Measurements from ENCODE around the gene ADAM12. TPM values are rescaled to one million over a fixed set of nuclear protein-coding genes. Genes with fewer than 3 reads are reported as not detected.

ADAM12 gene
- total and polyA plus RNA-seq, 4 donors, result 0.03 to 0.33 (median 0.19) TPM

DNA sequence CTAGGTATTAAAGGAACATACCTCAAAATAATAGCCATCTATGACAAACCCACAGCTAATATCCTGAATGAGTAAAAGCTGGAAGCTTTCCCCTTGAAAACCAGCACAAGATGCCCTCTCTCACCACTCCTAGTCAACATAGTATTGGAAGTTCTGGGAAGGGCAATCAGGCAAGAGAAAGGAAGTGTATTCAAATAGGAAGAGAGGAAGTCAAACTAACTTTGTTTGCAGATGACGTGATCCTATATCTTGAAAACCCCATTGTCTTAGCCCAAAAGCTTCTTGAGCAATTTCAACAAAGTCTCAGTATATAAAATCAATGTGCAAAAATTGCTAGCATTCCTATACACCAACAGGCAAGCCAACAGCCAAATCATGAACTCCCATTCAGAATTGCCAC lies 360.6 kb downstream of the ADAM12 start:
- H3K9me3 ChIP-seq (ENCODE audit: control insufficient read depth in 4 of 4, low read length in 3 of 4), result peaks cover 0 to 2% (median under 1%) of the 10 kb centered on the region in 4 donors
- H3K27ac ChIP-seq (ENCODE audit: low read depth in 1 of 2, low read length in 2 of 2), result no peak overlapping the region
- no peaks in the 10 kb centered on the region for H3K36me3 ChIP-seq (ENCODE audit: control insufficient read depth in 4 of 4, insufficient read depth in 3 of 4, low read depth in 1 of 4, low read length in 3 of 4)
- 82% methylated on average over 1 of the region's 1 CpG for WGBS
- TF ChIP-seq SP1 (IDR thresholded peaks at IDR 0.05) (no peak), FOXA1 (IDR thresholded peaks at IDR 0.05) (no peak), NR2F2 (IDR thresholded peaks at IDR 0.05) (no peak), EGR1 (IDR thresholded peaks at IDR 0.05; ENCODE audit: low read depth in 2 of 2) (no peak), HNF4G (IDR thresholded peaks at IDR 0.05) (no peak), YY1 (IDR thresholded peaks at IDR 0.05) (no peak), RXRA (IDR thresholded peaks at IDR 0.05) (no peak), JUND (IDR thresholded peaks at IDR 0.05) (no peak)
- TF ChIP-seq, protein P1, sequence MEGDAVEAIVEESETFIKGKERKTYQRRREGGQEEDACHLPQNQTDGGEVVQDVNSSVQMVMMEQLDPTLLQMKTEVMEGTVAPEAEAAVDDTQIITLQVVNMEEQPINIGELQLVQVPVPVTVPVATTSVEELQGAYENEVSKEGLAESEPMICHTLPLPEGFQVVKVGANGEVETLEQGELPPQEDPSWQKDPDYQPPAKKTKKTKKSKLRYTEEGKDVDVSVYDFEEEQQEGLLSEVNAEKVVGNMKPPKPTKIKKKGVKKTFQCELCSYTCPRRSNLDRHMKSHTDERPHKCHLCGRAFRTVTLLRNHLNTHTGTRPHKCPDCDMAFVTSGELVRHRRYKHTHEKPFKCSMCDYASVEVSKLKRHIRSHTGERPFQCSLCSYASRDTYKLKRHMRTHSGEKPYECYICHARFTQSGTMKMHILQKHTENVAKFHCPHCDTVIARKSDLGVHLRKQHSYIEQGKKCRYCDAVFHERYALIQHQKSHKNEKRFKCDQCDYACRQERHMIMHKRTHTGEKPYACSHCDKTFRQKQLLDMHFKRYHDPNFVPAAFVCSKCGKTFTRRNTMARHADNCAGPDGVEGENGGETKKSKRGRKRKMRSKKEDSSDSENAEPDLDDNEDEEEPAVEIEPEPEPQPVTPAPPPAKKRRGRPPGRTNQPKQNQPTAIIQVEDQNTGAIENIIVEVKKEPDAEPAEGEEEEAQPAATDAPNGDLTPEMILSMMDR (IDR thresholded peaks at IDR 0.05; ENCODE audit: low read depth, low read length, missing input control), result no peak
- TF ChIP-seq, protein P2, sequence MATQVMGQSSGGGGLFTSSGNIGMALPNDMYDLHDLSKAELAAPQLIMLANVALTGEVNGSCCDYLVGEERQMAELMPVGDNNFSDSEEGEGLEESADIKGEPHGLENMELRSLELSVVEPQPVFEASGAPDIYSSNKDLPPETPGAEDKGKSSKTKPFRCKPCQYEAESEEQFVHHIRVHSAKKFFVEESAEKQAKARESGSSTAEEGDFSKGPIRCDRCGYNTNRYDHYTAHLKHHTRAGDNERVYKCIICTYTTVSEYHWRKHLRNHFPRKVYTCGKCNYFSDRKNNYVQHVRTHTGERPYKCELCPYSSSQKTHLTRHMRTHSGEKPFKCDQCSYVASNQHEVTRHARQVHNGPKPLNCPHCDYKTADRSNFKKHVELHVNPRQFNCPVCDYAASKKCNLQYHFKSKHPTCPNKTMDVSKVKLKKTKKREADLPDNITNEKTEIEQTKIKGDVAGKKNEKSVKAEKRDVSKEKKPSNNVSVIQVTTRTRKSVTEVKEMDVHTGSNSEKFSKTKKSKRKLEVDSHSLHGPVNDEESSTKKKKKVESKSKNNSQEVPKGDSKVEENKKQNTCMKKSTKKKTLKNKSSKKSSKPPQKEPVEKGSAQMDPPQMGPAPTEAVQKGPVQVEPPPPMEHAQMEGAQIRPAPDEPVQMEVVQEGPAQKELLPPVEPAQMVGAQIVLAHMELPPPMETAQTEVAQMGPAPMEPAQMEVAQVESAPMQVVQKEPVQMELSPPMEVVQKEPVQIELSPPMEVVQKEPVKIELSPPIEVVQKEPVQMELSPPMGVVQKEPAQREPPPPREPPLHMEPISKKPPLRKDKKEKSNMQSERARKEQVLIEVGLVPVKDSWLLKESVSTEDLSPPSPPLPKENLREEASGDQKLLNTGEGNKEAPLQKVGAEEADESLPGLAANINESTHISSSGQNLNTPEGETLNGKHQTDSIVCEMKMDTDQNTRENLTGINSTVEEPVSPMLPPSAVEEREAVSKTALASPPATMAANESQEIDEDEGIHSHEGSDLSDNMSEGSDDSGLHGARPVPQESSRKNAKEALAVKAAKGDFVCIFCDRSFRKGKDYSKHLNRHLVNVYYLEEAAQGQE (IDR thresholded peaks at IDR 0.05), result no peak
- TF ChIP-seq, protein P3, sequence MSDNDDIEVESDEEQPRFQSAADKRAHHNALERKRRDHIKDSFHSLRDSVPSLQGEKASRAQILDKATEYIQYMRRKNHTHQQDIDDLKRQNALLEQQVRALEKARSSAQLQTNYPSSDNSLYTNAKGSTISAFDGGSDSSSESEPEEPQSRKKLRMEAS (IDR thresholded peaks at IDR 0.05), result no peak
- DNase-seq (ENCODE audit: low spot score), result no peak
- H3K9ac ChIP-seq (ENCODE audit: low read depth in 1 of 2, low read length in 2 of 2), result no peak overlapping the region
- H3K4me3 ChIP-seq (ENCODE audit: low read depth in 1 of 3, low read length in 3 of 3), result no peak overlapping the region
- H3K4me1 ChIP-seq (ENCODE audit: control insufficient read depth in 4 of 4, insufficient read depth in 4 of 4, low read length in 3 of 4), result no peaks in the 10 kb centered on the region
- no peaks in the 10 kb centered on the region for H3K27me3 ChIP-seq (ENCODE audit: control insufficient read depth in 4 of 4, insufficient read depth in 4 of 4, low read length in 3 of 4)

DNA sequence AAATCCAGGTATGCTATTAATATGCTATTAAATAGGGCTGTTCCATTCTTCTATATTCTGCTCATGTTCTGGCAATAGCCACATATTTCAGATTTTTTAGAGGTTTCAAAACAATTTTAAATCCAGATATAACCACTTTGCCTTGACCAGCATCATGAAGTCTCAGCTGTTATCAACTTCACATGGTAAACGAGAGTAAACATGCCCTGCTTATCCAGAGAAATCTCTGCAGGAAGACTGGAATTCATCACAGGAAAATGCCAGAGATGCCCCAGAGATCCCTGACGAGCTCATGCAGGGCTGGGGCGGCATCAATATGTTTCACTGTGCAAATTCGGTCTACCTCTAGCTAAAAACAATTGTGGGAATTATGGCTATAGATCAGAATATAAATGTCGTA lies 365.4 kb downstream of the ADAM12 start:
- H3K4me3 ChIP-seq (ENCODE audit: low read depth in 1 of 3, low read length in 3 of 3), result no peak overlapping the region
- H3K4me1 ChIP-seq (ENCODE audit: control insufficient read depth in 4 of 4, insufficient read depth in 4 of 4, low read length in 3 of 4), result no peaks in the 10 kb centered on the region
- TF ChIP-seq GABPA (IDR thresholded peaks at IDR 0.05 in 1 of 2, conservative IDR thresholded peaks at IDR 0.05 in 1 of 2), result no peak
- no peak for TF ChIP-seq EGR1 (IDR thresholded peaks at IDR 0.05; ENCODE audit: low read depth in 2 of 2)
- no peak for TF ChIP-seq HNF4A (conservative IDR thresholded peaks at IDR 0.05)
- TF ChIP-seq RXRA (IDR thresholded peaks at IDR 0.05), result no peak
- TF ChIP-seq, protein P3 (IDR thresholded peaks at IDR 0.05), result no peak
- TF ChIP-seq, protein P4, sequence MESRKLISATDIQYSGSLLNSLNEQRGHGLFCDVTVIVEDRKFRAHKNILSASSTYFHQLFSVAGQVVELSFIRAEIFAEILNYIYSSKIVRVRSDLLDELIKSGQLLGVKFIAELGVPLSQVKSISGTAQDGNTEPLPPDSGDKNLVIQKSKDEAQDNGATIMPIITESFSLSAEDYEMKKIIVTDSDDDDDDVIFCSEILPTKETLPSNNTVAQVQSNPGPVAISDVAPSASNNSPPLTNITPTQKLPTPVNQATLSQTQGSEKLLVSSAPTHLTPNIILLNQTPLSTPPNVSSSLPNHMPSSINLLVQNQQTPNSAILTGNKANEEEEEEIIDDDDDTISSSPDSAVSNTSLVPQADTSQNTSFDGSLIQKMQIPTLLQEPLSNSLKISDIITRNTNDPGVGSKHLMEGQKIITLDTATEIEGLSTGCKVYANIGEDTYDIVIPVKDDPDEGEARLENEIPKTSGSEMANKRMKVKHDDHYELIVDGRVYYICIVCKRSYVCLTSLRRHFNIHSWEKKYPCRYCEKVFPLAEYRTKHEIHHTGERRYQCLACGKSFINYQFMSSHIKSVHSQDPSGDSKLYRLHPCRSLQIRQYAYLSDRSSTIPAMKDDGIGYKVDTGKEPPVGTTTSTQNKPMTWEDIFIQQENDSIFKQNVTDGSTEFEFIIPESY (IDR thresholded peaks at IDR 0.05), result no peak
- TF ChIP-seq RAD21 (IDR thresholded peaks at IDR 0.05), result no peak
- TF ChIP-seq, protein P2 (IDR thresholded peaks at IDR 0.05), result no peak
- H3K9me3 ChIP-seq (ENCODE audit: control insufficient read depth in 4 of 4, low read length in 3 of 4), result peaks cover 0 to under 1% (median 0%) of the 10 kb centered on the region in 4 donors
- DNase-seq (ENCODE audit: low spot score), result no peak
- no peak overlapping the region for H3K9ac ChIP-seq (ENCODE audit: low read depth in 1 of 2, low read length in 2 of 2)
- WGBS, result 80% methylated on average over 5 of the region's 5 CpGs
- peaks cover 0 to 5% (median 0%) of the 10 kb centered on the region in 4 donors for H3K27me3 ChIP-seq (ENCODE audit: control insufficient read depth in 4 of 4, insufficient read depth in 4 of 4, low read length in 3 of 4)
- no peak overlapping the region for H3K27ac ChIP-seq (ENCODE audit: low read depth in 1 of 2, low read length in 2 of 2)
- H3K36me3 ChIP-seq (ENCODE audit: control insufficient read depth in 4 of 4, insufficient read depth in 3 of 4, low read depth in 1 of 4, low read length in 3 of 4), result no peaks in the 10 kb centered on the region

All from liver (tissue), 9 donors.